NCI-H524 (cell line): Measurements from ENCODE around the gene TMEM221.
A peak's percentile ranks its signal among the peaks of the same experiment; 100 is the strongest.

Source experiments
- DNase-seq, 2 experiments: peaks; one replicate each; lab custom pipeline; 2025; lab: John Stamatoyannopoulos, UW

The TMEM221 gene

DNA sequence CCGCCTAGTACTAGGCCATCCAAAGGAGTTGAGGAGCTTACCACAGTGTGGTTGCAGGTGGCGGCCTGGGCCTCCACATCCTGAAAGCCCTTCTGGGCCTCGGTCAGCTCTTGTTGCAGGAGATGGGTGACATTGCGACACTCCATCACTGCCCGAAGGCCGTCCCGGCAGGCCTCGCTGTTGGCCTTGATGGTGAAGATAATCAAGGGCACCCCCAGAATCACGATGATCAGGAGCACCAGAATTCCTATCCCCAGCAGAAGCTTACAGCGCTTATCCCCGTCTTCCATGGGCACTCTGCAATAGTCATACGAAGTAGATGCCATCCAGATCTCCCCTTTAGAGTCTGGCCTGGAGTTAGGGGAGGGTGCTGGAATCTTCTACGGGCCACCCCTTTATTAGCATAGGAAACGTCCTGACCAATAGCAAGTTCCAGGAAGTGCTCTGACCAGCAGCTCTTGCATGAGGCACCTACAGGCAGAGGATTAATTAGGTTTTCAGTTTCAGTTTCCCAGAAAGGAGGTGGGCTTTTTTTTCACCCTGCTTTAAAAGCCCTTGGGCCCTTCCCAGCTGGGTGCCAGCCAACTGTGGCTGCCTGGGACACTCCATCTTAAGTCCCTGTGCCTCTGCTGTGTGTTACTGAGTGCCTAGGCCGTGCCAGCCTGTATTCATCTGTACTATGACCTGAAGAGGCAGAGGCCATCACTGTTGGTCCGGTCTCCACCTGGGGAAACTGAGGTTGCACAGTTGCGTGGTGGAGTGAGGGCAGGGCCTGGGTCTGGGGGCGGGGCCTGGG is 43.0 kb downstream of the TMEM221 start, which contains the start of gene BST2:
Gene BST2, minus strand, starts transcription at position 381 of the 796 bp plus-strand sequence. Its CDS starts 55 bp downstream, at position 326.
- DNase-seq = no peak

DNA sequence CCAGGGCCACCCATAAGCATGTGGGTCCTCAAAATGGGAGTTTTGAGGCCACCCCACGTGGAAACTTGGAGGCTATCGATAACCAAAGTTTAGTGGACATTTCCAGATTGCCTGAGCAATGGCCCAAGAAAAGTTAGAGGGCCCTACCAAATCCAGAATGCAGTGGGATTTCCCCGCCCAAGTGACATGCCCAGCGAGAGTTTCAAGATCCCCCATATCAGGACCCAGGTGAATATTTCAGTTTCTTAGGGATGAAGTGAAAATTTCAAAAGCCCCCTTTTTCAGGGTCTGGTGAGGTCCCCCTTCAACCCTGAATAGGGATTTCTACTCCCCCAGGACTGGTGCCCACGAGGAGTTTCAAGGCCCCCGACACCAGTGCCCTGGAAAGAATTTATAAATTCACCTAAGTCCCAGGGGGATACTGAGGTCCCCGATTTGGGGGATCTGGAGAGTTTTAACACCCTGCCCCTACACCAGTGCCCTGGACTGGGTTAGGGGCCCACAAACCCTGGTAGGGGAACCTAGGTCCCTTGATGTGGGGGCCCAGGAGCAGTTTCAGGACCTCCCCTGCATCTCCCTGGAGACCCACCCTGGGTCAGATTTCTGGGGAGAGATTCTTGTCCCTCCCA is 43.7 kb downstream of the TMEM221 start:
- DNase-seq = no peak

DNA sequence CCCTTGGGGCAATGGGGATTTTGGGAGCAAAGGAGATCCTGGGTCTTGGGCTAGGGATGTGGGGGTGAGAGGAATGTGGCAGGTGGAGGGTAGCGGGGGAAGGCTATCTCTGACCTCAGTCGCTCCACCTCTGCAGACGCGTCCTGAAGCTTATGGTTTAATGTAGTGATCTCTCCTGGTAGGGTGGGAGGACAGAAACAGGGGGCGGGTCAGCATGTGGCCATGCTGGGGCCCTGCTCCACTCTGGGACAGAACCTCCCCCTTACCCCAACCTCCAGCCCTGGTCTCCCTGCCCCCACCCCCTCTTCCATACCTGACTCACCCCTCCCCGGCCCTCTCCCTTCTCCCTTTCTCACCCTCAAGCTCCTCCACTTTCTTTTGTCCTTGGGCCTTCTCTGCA is 44.5 kb downstream of the TMEM221 start:
- no peak for DNase-seq

DNA sequence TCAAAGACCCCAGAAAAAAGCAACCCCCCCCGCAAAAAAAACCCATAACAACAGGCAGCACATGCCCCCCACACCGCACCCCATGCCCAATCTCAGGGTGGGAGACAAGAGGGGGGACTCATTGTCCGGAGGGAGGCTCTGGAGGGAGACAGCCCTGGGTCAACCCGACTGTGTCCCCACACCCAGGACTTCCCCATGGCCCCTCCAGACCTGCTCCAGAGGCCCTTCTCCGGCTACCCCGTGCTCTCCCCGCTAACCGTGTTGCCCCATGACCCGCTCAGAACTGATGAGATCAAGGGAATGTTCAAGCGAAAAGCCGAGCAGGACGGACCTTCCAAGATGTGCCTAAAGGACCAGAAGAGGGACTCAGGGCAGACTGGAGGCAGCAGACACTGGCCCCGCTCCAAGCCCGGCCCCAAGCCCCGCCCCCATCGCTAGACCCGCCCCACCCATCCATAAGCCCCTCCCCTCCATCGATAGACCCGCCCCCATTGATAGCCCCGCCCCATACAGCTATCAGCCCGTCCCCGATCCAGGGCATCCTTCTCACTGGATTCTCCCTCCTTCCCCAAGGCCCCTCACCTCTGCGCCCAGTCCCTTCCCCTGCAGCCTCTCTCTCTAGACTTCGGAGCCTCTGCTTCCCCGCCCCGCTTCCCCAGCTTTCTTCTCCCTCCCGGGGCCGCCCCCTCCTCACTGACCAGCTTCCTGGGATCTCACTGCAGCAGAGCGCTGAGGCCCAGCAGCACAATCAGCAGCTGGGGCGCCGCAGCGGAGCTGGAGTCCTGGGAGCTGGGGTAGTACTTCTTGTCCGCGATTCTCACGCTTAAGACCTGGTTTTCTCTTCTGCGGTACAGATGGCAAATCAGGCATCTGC is 45.2 kb downstream of the TMEM221 start:
- peak in 1 of 2 experiments; percentile 35 for DNase-seq

DNA sequence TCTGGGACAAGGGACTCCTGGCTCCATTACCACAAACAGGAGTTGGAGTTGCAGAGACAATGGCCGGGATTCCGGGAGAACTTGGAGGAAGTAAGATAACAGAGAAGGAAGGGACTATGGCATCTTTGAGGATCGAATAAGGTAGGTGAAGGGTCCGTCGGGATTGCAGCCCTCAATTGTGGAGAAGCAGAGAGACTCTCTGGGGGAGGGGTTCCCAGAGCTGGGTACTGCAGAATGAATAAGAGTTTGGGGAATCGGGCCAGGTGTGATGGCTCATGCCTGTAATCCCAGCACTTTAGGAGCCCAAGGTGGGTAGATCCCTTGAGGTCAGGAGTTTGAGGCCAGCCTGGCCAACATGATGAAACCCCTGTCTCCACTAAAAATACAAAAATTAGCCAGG is 46.8 kb downstream of the TMEM221 start:
- DNase-seq = no peak

DNA sequence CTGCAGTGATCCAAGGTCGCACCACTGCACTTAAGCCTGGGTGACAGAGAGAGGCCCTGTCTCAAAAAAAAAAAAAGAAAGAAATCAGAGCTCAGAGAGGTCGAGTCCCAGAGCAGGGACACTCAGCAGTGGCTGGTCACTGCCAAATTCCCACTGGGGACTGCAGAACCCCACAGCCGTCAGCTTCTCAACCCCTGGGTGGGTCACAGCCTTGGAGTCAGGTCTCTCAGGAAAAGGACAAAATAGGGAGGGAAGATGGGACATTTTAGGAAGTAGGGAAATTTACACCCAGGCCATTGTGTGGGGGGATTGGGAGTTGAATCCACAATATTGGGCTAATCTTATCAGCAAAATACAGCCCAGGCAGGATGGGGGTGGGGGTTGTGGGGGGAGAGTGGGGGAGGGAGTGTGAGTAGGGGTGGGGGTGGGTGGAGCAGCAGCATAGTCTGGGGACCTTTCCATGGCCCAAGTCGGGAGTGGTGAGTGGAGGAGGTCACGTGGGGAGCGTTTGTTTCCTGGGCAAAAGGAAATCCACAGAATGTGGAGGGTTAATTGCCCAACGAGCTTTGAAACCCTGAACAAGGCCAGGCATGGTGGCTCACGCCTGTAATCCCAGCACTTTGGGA is 49.5 kb downstream of the TMEM221 start:
- no peak for DNase-seq

DNA sequence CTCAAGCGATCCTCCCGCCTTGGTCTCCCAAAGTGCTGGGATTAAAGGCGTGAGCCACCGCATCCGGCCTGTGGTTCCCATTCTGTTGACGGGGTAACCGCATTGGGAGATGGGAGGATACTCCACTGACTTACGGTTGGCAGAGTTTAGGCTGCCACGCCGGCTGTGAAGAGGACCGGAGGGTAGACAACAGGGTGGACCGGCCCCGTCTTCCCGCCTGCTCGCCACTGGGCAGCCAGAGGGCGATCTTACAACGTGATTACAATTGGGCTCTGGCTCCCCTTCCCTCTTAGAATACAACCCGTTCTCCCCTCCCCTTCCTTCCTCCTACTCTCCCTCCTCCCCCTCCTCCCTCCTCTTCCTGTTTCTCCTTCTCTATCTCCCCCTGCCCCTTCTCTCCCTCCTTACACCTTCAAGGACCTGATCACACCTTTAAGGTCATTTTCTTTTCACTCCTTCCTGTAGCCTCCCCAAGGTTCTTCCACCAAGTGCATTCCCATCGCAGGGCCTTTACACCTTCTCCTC is 53.5 kb downstream of the TMEM221 start:
- peak; percentile 58 to 61 for DNase-seq

DNA sequence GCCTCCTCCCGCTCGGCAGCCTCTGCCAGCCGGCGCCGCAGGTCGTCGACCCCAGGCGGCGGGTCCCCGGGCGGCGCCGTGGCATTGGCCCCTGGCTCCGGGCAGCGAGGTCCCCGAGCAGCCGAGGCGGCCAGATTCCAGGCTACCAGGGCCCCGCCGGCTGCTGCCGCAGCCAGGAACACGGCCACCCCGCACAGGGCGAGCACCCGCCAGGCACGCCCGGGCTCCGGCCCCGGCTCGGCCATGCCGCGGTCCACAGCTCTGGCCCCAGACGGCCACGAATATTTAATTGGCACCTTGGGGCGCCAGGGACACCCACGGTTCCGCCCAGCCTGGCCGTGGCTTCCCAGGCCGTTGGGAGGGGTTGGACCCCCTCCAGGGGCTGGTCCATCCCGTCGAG is 54.6 kb downstream of the TMEM221 start, which contains the start of gene CCDC194:
Gene CCDC194, minus strand, starts transcription at position 283 of the 400 bp plus-strand sequence. Its CDS starts 38 bp downstream, at position 245.
- no peak for DNase-seq

DNA sequence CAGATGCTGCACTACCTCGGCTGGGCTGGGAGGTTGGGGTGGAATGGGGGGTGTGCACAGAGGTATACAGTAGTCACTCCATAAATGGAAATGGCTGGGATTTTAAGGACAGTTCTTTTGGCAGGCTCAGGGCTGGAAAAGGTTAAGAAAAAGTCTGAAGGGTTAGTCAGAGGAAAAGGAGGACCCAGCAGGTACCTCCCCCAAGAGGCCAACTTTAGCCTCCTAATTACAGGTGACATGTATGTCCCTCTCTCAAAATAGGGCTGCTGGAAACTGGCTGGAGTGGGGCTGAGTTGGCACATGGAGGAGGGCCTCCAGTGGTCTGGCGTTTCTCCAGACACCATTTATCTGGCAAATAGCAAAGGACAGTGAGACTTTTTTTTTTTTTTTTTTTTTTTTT is 55.5 kb downstream of the TMEM221 start:
- DNase-seq = peak in 1 of 2 experiments; percentile 8

DNA sequence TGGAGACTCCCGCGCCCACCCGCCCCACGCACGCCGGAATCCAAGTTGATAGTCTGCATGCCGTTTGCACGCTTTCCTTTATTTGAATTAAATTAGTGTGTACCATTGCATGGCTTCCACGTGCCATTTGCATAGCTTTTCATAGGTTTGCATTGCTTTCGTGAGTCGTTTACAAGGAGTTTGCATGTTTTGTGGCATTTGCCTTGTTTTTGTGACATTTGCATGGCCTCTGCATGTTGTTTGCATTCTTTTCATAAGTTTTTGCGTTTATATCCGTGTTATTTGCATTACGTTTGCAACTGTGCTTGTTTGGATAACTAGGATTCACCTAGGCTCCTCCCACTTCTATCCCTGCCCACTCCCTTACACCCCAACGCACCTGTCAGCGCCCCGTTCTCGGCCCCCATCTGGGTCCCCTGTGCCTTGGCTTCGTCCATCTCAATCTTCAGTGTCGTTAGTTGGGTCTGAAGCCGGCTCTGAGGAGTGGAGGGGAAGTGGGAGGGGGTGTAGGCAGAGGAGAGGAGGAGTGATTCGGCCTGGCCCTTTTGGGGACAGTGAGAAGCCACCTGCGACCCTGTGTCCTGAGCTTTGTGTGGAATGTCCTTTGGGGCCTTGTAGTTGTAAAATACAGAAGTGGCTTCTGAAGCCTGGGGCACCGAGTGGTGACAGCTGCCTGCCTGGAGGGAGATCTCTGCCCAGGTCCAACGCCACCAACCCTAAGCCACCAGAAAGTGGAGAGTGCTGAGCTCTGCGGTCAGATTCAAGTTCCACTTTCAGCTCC is 56.9 kb downstream of the TMEM221 start:
- DNase-seq = peak in 1 of 2 experiments; percentile 22

DNA sequence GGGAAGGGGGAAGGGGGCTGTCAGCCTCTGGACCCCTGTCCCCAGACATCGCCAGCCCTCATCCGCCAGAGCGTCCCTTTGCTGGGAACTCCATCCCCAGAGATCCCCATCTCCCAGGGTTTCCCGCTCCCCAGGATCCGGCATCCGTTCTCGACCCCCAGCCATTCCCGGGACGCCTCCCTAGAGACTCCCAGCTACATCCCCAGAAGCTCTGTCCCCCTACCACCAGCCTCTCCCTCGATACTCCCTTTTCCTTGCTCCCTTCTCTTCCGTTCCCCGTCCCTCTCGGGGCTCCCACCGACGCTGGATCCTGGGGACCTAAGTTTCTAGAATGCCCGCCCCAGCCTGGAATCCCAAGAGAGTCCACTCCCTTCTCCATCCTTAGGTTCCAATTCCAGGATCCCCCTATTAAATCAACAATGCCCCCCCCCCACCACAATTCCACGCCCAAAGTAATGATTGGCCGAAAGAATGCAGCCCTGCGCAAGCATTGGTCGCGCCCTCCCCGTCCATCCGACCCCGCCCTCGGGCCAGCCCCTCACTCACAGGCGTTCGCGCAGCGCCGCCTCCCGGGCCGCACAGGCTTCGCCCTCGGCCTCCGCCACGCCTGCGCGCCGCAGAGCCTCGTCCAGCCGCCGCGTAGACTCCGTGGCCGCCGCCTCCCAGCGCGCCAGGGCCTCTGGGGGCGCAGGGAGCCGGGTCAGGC is 57.6 kb downstream of the TMEM221 start:
- DNase-seq = peak; percentile 93 to 97

DNA sequence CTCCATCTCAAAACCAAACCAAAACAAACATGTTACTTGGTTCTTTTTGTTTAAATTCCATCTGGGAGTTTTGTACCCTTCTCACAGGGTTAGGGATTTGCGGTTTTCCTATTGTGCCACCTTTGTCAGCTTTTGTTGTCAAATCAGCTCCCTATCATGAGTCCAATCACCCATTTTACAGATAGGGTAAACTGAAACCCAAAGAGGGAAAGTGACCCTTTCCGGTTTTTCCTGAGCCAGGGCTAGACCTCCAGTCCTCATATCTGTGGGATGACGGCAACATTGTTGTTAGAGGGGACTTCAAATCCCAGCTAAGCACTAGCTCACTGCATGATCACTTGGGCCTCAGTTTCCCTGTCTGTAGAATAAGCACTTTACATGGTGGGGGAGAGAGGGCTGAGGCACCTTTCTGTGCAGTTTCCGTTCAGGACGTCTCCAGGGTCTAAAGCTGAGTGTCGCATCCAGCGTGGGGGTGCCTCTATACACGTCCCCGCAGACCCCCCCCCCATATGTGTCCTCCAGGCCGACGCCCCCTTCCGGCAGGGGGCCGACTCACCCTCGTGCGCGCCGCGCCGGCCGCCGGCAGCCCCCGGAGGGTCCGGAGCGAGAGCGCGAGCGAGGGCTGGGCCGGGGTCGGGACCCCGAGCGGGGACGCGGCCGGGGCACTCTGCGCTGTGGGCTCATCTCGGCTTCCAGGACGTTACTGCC is 58.4 kb downstream of the TMEM221 start:
- DNase-seq = peak in 1 of 2 experiments; percentile 46

DNA sequence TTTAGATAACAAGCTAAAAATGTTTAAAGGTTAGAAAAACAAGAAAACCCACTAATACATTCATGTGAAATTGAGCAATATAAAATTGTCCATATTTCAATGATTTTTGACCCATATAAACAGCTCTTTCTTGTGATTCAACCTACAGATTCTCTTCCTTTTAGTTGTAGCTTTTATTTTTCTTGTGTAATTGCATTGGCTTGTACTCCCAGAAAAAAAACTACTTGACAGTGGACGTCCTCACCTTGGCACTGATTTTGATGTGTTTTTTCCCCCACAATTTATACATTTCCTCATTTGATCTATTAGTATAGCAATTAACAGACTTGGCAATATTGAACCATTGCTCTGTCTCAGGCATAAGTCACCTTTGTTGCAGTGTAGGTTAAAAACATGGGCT is 59.2 kb downstream of the TMEM221 start:
- no peak for DNase-seq

DNA sequence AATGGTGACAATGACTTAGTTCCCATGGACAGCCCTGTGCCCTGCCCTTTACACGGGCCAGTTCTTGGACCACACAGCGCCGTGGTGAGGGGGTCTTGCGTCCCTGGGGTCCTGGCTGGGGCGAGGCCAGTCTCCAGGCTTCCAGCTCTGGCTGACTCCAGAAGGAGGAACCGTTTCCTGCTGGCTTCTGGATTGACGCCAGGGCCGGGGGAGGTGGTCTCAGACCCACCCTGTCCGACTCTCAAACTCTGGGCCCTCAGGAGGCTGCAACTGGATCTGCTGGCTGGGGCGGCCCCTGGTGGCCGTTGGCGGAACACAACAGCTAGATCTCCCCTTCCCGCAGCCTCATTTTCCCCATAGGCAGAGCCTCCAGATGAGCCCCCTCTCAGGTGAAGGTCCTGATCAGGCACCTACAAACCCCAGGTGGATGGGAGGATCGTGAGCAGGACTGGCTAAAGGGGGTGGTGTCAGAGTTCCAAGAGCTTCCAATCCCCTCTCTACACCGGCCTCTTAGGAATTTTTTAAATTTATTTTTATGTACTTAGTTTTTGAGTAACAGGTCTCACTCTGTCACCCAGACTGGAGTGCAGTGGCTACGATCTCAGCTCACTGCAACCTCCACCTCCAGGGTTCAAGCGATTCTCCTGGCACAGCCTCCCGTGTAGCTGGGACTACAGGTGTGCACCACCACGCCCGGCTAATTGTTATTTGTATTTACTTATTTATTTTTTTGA is 62.4 kb downstream of the TMEM221 start:
- peak; percentile 42 to 64 for DNase-seq
